Ovary (tissue), 9 donors: Measurements from ENCODE around the gene LSM14B. TPM values are rescaled to one million over a fixed set of nuclear protein-coding genes. Genes with fewer than 3 reads are reported as not detected.

Experiments
- DNase-seq, 5 donors: peaks; one replicate each; pipeline ENCODE4 v3.0.0-alpha.2; 2019 to 2020
- H3K27ac ChIP-seq, 2 donors: fragments of 200-600 bp; one replicate each; pipeline versions ENCODE4 v1.5.1 to v1.8.0; 2019 to 2022
- H3K27me3 ChIP-seq: fragments of 200-600 bp; one replicate; pipeline ENCODE4 v1.8.0; 2022
- H3K36me3 ChIP-seq: fragments of 200-600 bp; sonication (generic); one replicate; pipeline ENCODE4 v1.5.1; 2019
- H3K4me1 ChIP-seq: one replicate; pipeline ENCODE4 v1.8.1; 2013; ENCODE audit warnings: mild to moderate bottlenecking, moderate library complexity; ENCODE audit not compliant: insufficient read depth
- H3K4me3 ChIP-seq: fragments of 200-600 bp; sonication (generic); one replicate; pipeline ENCODE4 v1.5.1; 2017
- H3K9me3 ChIP-seq, 2 donors: fragments of 200-600 bp in 1 of 2; sonication (generic) in 1 of 2; one replicate each; pipeline versions ENCODE4 v1.5.1 to v1.8.1; 2013 to 2019; ENCODE audit warnings: mild to moderate bottlenecking in 1 of 2, moderate library complexity in 1 of 2
- CTCF ChIP-seq, 3 donors: fragments of 450-650 bp in 2 of 3; fragments of 200-600 bp in 1 of 3; IDR thresholded peaks; one replicate each; pipeline versions ENCODE4 v1.5.1 to v1.8.0; 2016 to 2022; ENCODE audit warnings: antibody characterized with exemption in 3 of 3, mild to moderate bottlenecking in 1 of 3
- EP300 ChIP-seq: sonication (generic); formaldehyde crosslinking; IDR thresholded peaks from one replicate; pipeline ENCODE4 v1.6.1; 2017; ENCODE audit warnings: antibody characterized with exemption
- POLR2A ChIP-seq: fragments of 450-650 bp; IDR thresholded peaks from one replicate; pipeline ENCODE4 v1.6.1; 2017; ENCODE audit warnings: antibody characterized with exemption, mild to moderate bottlenecking, moderate library complexity
- WGBS, 3 donors: extraction: QIAGEN DNeasy Blood & Tissue Kit in 1 of 3; methylation state at CpG; one replicate each; pipeline versions ENCODE4 v1.1.5 to v1.1.7; 2013 to 2017; 5-methylcytosine and 5-hydroxymethylcytosine counted together
- intact Hi-C, 4 donors: fragments of 100-400 bp; cut with DNase I; formaldehyde crosslinking; loops; one replicate each; pipeline versions ENCODE4 v1.11.0 to v1.15.1; 2022 to 2023
- polyA plus RNA-seq, 2 donors: library from polyadenylated mRNA; stranded (reverse); fragments of 200-250 nt in 1 of 2; fragments of 350-450 nt in 1 of 2; fragmentation: Illumina TruSeq in 1 of 2; extraction: RNeasy Lipid Tissue Mini Kit (QIAGEN cat#74804) in 1 of 2; gene quantifications; one replicate each; pipeline ENCODE4 v1.2.3, GENCODE V29; 2013 to 2014
- total RNA-seq, 7 donors: library from RNA; depleted of rRNA in 2 of 7; stranded (reverse); fragments of >200 nt in 2 of 7; fragmentation: NEBNext Ultra II Directional in 3 of 7; extraction: Animal tissue kit (Norgen Biotek cat#: 25700) in 3 of 7; gene quantifications; one replicate each; pipeline versions ENCODE4 v1.1.0 to v1.2.4, GENCODE V29; 2016 to 2023
- donor health status: DM: no; HTN: no; CAD: no; lungs with moderate emphysema.
- donor health status: DM: no; HTN: no; CAD: no.
- donor health status: Bipolar disorder and iron deficiency.
- donor health status: DM: yes; HTN: yes; CAD: no.
- donor health status: DM: no; HTN: no; CAD: no.
- donor health status: DM: yes; HTN: yes; CAD: no.

The LSM14B gene
- total and polyA plus RNA-seq, 9 donors, result 21.5 to 62.2 (median 55.5) TPM

DNA sequence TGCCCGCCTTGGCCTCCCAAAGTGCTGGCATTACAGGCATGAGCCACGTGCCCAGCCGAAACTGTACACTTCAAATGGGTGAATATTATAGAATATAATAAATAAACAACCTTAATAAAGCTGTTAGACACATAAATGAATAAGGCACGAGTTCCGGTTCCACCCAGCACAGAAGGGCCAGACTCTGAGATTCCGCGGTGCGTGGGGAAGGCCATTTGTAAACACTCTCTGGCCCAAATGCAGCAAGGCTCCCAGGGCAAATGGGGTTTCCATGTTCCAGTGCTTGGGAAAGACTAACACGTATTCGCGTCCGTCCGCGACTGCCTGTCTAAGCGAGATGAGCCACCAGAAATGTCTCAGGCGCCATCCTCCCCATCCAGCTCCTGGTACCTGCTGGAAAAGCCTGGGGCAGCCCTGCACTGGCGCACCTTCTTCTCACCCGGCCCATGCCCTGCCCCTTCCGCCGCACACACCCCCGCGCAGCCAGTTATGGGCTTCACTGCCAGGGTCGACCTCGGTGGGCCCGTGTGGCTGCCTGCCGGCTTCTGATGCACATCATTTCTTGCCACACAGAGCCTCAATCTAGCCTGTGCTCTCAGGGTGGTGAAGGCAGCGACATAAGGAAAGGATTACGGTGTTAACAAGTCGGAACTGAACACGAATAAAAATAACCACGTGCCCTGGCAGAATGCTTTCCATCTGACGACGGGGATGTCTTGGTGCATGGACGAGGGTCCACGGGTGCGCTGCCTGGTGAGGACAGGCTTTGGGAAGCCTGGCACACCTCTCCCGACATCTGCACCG, 5.5 kb upstream of the LSM14B start:
- intact Hi-C loops, result loop anchor here in 1 of 4 donors (5.0 kb wide), 1 partner anchor 39 kb away; no protein-coding TSS in a partner anchor
- H3K27ac ChIP-seq, result no peak overlapping the region
- no peak for DNase-seq
- no peaks in the 10 kb centered on the region for H3K4me1 ChIP-seq
- no peak overlapping the region for H3K4me3 ChIP-seq
- H3K27me3 ChIP-seq, result no peaks in the 10 kb centered on the region
- WGBS, 3 donors, result 68 to 71% (median 70%) methylated on average over 38 of the region's 38 CpGs
- peaks cover 0 to 6% of the 10 kb centered on the region in 2 donors for H3K9me3 ChIP-seq
- no peaks in the 10 kb centered on the region for H3K36me3 ChIP-seq
- TF ChIP-seq CTCF (IDR thresholded peaks at IDR 0.05), result no peak
- no peak for TF ChIP-seq EP300
- no peak for TF ChIP-seq POLR2A

DNA sequence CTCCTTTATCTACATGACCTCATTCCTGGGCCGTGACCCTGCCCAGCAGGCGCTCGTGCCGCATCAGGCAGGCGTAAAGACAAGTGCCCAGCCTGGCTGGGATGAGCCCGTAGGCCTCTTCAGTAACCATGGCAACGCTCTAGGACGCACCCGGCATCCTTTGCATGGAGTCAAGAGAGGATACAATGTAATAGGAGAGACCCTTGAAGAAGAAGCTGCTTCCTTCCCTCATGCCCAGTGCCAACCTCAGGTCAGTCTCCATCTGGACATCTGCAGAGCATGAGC, 5.0 kb upstream of the LSM14B start:
- H3K27ac ChIP-seq, result no peak overlapping the region
- no peaks in the 10 kb centered on the region for H3K4me1 ChIP-seq
- no peak overlapping the region for H3K4me3 ChIP-seq
- peaks cover 0 to 4% of the 10 kb centered on the region in 2 donors for H3K9me3 ChIP-seq
- no peak for TF ChIP-seq POLR2A
- no peak for TF ChIP-seq CTCF (IDR thresholded peaks at IDR 0.05)
- no peak for TF ChIP-seq EP300
- H3K36me3 ChIP-seq, result no peaks in the 10 kb centered on the region
- no peak for DNase-seq
- 12 to 27% (median 15%) methylated on average over 9 of the region's 9 CpGs for WGBS, 3 donors
- intact Hi-C loops, result loop anchor here in 1 of 4 donors (5.0 kb wide), 1 partner anchor 40 kb away; no protein-coding TSS in a partner anchor
- H3K27me3 ChIP-seq, result no peaks in the 10 kb centered on the region

GRCh38 chr20:62117658-62118057, 4.6 kb upstream of the LSM14B start:
- Histone ChIP-seq H3K36me3 (no peaks in the 10 kb centered on the region), H3K27me3 (no peaks in the 10 kb centered on the region), H3K27ac (no peak overlapping the region), H3K4me1 (no peaks in the 10 kb centered on the region), H3K9me3 (no peaks in the 10 kb centered on the region), H3K4me3 (no peak overlapping the region)
- DNase-seq, result no peak
- intact Hi-C loops, result loop anchor here in 1 of 4 donors (5.0 kb wide), 1 partner anchor 40 kb away; no protein-coding TSS in a partner anchor
- no peak for TF ChIP-seq EP300
- no peak for TF ChIP-seq POLR2A
- 36 to 45% (median 36%) methylated on average over 15 of the region's 15 CpGs for WGBS, 3 donors

GRCh38 chr20:62118113-62119043, 3.9 kb upstream of the LSM14B start:
- no peak for TF ChIP-seq EP300
- no peak for TF ChIP-seq CTCF (IDR thresholded peaks at IDR 0.05)
- no peaks in the 10 kb centered on the region for H3K27me3 ChIP-seq
- peaks cover under 1% of the 10 kb centered on the region for H3K4me1 ChIP-seq
- no peak overlapping the region for H3K4me3 ChIP-seq
- no peak for DNase-seq
- WGBS, 3 donors, result 46 to 56% (median 49%) methylated on average over 21 of the region's 21 CpGs
- H3K27ac ChIP-seq, result no peak overlapping the region
- H3K36me3 ChIP-seq, result no peaks in the 10 kb centered on the region
- H3K9me3 ChIP-seq, result no peaks in the 10 kb centered on the region
- intact Hi-C loops, result loop anchor here in 1 of 4 donors (5.0 kb wide), 1 partner anchor 41 kb away; no protein-coding TSS in a partner anchor
